ENCODE data around the gene RRAGD. TPM values are rescaled to one million over a fixed set of nuclear protein-coding genes. Genes with fewer than 3 reads are reported as not detected.

Gene RRAGD
- total RNA-seq, 6 donors from 2014 or later: 17.5 to 62.7 (median 29.7) TPM

DNA sequence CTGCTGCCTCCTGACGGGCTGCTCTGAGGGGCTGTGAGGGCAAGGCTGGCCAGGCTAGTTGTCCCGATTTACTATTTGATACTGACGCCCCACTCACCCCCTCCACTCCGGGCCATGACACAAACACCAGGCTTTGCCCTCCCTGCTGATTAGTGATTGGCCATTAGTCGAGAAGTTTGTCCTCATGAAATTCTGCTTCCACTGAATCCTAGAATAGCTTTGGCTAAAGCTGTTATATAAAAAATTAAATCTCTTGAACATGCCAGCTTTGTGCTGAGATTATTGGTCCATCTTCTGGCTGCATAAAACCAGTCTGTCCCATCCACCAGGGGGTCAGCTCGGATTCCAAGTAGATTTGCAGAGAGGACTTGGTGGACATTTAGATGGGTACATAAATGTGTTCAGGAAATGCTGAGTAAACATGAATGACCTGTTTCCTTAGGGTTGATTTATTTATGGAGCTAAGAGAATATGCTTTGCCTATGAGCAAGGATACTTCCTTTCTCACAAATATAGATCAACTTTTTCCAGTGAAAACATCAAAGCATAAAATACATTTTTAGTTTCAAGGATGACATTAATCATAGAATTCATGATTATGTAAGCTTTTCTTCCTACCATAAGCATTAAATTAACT lies 96.7 kb downstream of the RRAGD start, which contains the start of gene GABRR2:
Gene GABRR2, minus strand, starts transcription at position 51 of the 637 bp plus-strand sequence. CDS start 134 bp downstream, outside the sequence.
- DNase-seq (no peak), ATAC-seq (ENCODE audit: low FRiP score in 2 of 2) (no peak)
- no peak within 1 kb of the TSS for H3K4me3 ChIP-seq
- TF ChIP-seq POLR2AphosphoS5 (IDR thresholded peaks at IDR 0.05) (no peak), EP300 (IDR thresholded peaks at IDR 0.05) (no peak), CTCF (IDR thresholded peaks at IDR 0.05) (no peak), POLR2A (IDR thresholded peaks at IDR 0.05) (no peak)
- 90 to 92% methylated on average over 6 of the region's 6 CpGs for WGBS, 2 donors
- H3K9me3 ChIP-seq: no peaks in the 10 kb centered on the region
- peaks cover 18 to 23% (median 19%) of the 10 kb centered on the region in 4 donors for H3K4me1 ChIP-seq
- no peak within 1 kb of the TSS for H3K27ac ChIP-seq
- no peaks in the 10 kb centered on the region for H3K27me3 ChIP-seq
- peaks cover 0 to 10% (median 4%) of the 10 kb centered on the region in 4 donors for H3K36me3 ChIP-seq

DNA sequence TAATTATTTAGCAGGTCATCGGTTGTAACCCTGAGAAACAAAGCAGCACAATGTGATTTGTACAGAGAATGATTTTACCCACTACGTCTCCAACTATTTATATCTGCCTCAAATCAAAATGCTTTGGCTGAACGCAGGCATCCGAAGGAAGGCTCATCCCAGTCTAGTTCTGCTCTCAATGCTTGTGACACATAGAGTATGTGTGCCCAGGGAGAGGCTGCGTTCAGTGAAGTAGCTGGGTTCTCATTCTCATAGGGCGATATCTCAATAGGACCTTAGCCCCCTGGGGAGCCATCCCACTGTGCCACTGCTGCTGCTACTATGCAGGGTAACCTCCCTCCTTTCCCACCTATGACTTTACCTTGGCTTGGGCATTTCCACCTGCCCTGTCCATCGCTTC lies 97.4 kb downstream of the RRAGD start:
- Histone ChIP-seq H3K4me1 (peaks cover 18 to 23% (median 19%) of the 10 kb centered on the region in 4 donors), H3K4me3 (no peak overlapping the region), H3K27ac (no peak overlapping the region), H3K27me3 (no peaks in the 10 kb centered on the region), H3K36me3 (peaks cover 0 to 10% (median 4%) of the 10 kb centered on the region in 4 donors), H3K9me3 (no peaks in the 10 kb centered on the region)
- DNase-seq (no peak), ATAC-seq (ENCODE audit: low FRiP score in 2 of 2) (no peak)
- TF ChIP-seq POLR2A (IDR thresholded peaks at IDR 0.05) (no peak), CTCF (IDR thresholded peaks at IDR 0.05) (no peak), EP300 (IDR thresholded peaks at IDR 0.05) (no peak), POLR2AphosphoS5 (IDR thresholded peaks at IDR 0.05) (no peak)
- WGBS, 2 donors: 95 to 98% methylated on average over 7 of the region's 7 CpGs

Other genes with a start within 250 kb of the RRAGD start
- gene GABRR1, start 194.9 kb downstream of the RRAGD start, total RNA-seq: not detected
- 1 to 10 TPM in 5 of 6 donors, under 1 TPM in 1; 0.30 to 3.1 (median 1.6) TPM for gene GABRR2, start 97.0 kb downstream of the RRAGD start, total RNA-seq
- 10 to 100 TPM; 16.5 to 55.5 (median 37.4) TPM for gene UBE2J1, start 59.6 kb downstream of the RRAGD start, total RNA-seq
- 10 to 100 TPM; 14.5 to 60.8 (median 30.7) TPM for gene ANKRD6, start 20.9 kb upstream of the RRAGD start, total RNA-seq
- gene LYRM2, start 226.5 kb upstream of the RRAGD start, total RNA-seq: 10 to 100 TPM in 4 of 6 donors, 1 to 10 TPM in 2; 7.3 to 32.4 (median 22.2) TPM